Measurements from ENCODE around the gene IPCEF1.
"Not testable (repeated sequence)": the region's sequence is repeated elsewhere in the genome, so short reads cannot be mapped to it uniquely, and the experiment has no call there.

IPCEF1 gene

GRCh38 chr6:154219250-154219649 is 137.4 kb downstream of the IPCEF1 start:
- DNase-seq (ENCODE audit: low read depth), result no peak

GRCh38 chr6:154218787-154219186 is 137.8 kb downstream of the IPCEF1 start:
- DNase-seq (ENCODE audit: low read depth), result no peak

- no peak for DNase-seq (ENCODE audit: low read depth)
Measured at GRCh38 chr6:154218301-154218700, 138.3 kb downstream of the IPCEF1 start.

GRCh38 chr6:154213782-154214181 is 142.8 kb downstream of the IPCEF1 start:
- no peak for DNase-seq (ENCODE audit: low read depth)

- DNase-seq (ENCODE audit: low read depth), result no peak
Measured at GRCh38 chr6:154210678-154211077, 145.9 kb downstream of the IPCEF1 start.

- no peak for DNase-seq (ENCODE audit: low read depth)
Measured at GRCh38 chr6:154209555-154209954, 147.0 kb downstream of the IPCEF1 start.

- no peak for DNase-seq (ENCODE audit: low read depth)
Measured at GRCh38 chr6:154206996-154207395, 149.6 kb downstream of the IPCEF1 start.

GRCh38 chr6:154206141-154206540 is 150.5 kb downstream of the IPCEF1 start:
- no peak for DNase-seq (ENCODE audit: low read depth)

GRCh38 chr6:154202958-154203357 is 153.6 kb downstream of the IPCEF1 start:
- DNase-seq (ENCODE audit: low read depth), result no peak

GRCh38 chr6:154202339-154202738 is 154.3 kb downstream of the IPCEF1 start:
- no peak for DNase-seq (ENCODE audit: low read depth)

GRCh38 chr6:154201688-154202087 is 154.9 kb downstream of the IPCEF1 start:
- not testable (repeated sequence) for DNase-seq (ENCODE audit: low read depth)

GRCh38 chr6:154197196-154197860 is 159.3 kb downstream of the IPCEF1 start:
- DNase-seq (ENCODE audit: low read depth), result no peak

- no peak for DNase-seq (ENCODE audit: low read depth)
Measured at GRCh38 chr6:154196333-154196885, 160.2 kb downstream of the IPCEF1 start.

GRCh38 chr6:154187714-154188113 is 168.9 kb downstream of the IPCEF1 start:
- no peak for DNase-seq (ENCODE audit: low read depth)

- DNase-seq (ENCODE audit: low read depth), result no peak
Measured at GRCh38 chr6:154187203-154187602, 169.4 kb downstream of the IPCEF1 start.

GRCh38 chr6:154179434-154179833 is 177.2 kb downstream of the IPCEF1 start:
- DNase-seq (ENCODE audit: low read depth), result no peak

GRCh38 chr6:154172393-154172792 is 184.2 kb downstream of the IPCEF1 start:
- not testable (repeated sequence) for DNase-seq (ENCODE audit: low read depth)

- no peak for DNase-seq (ENCODE audit: low read depth)
Measured at GRCh38 chr6:154170106-154170505, 186.5 kb downstream of the IPCEF1 start.

- DNase-seq (ENCODE audit: low read depth), result no peak
Measured at GRCh38 chr6:154169193-154169847, 187.3 kb downstream of the IPCEF1 start.

GRCh38 chr6:154167126-154167525 is 189.5 kb downstream of the IPCEF1 start:
- no peak for DNase-seq (ENCODE audit: low read depth)

GRCh38 chr6:154166140-154166539 is 190.5 kb downstream of the IPCEF1 start:
- DNase-seq (ENCODE audit: low read depth), result no peak

- no peak for DNase-seq (ENCODE audit: low read depth)
Measured at GRCh38 chr6:154165478-154165877, 191.1 kb downstream of the IPCEF1 start.

GRCh38 chr6:154164397-154164796 is 192.2 kb downstream of the IPCEF1 start:
- DNase-seq (ENCODE audit: low read depth), result no peak

GRCh38 chr6:154161689-154162088 is 194.9 kb downstream of the IPCEF1 start:
- DNase-seq (ENCODE audit: low read depth), result no peak

Data from activated T-cell treated with anti-CD3 and anti-CD28 coated beads for 24 hours (primary cell).